ENCODE results near the gene FBXO46.

FBXO46 gene
- total RNA-seq: 11.5 to 20.6 (median 15.7) reads per million in 4 donors

- DNase-seq: peak; percentile 80 to 94 (median 88)
Measured at GRCh38 chr19:45730368-45731288, at the start of gene FBXO46. TSS of gene FBXO46 (minus strand) at chr19:45730896. CDS start at chr19:45713495, 17,401 bp downstream.

GRCh38 chr19:45780146-45780447, 49.4 kb upstream of the FBXO46 start:
- DNase-seq: no peak

- DNase-seq: peak; percentile 64 to 92 (median 77)
Measured at GRCh38 chr19:45779231-45780145, 48.8 kb upstream of the FBXO46 start.

- DNase-seq: no peak
Measured at GRCh38 chr19:45778010-45778661, 47.4 kb upstream of the FBXO46 start.

GRCh38 chr19:45777395-45777961, 46.8 kb upstream of the FBXO46 start:
- DNase-seq: no peak

- no peak for DNase-seq
Measured at GRCh38 chr19:45774765-45775164, 44.1 kb upstream of the FBXO46 start.

GRCh38 chr19:45773384-45773783, 42.7 kb upstream of the FBXO46 start:
- no peak for DNase-seq

- DNase-seq: no peak
Measured at GRCh38 chr19:45772912-45773311, 42.2 kb upstream of the FBXO46 start.

- no peak for DNase-seq
Measured at GRCh38 chr19:45772130-45772840, 41.6 kb upstream of the FBXO46 start.

- no peak for DNase-seq
Measured at GRCh38 chr19:45771311-45771933, 40.7 kb upstream of the FBXO46 start.

GRCh38 chr19:45770192-45771101, 39.8 kb upstream of the FBXO46 start:
- DNase-seq: peak; percentile 81 to 96 (median 88)

- DNase-seq: peak; percentile 38 to 75 (median 54)
Measured at GRCh38 chr19:45769821-45770191, 39.1 kb upstream of the FBXO46 start.

GRCh38 chr19:45768984-45769782, 38.5 kb upstream of the FBXO46 start, which contains the start of gene SIX5:
TSS of gene SIX5 (minus strand) at chr19:45769252. CDS start at chr19:45768844, 408 bp downstream.
- peak; percentile 89 to 99 (median 91) for DNase-seq

GRCh38 chr19:45768655-45768983, 37.9 kb upstream of the FBXO46 start:
- DNase-seq: peak in 2 of 5 donors; percentile 28 to 33

GRCh38 chr19:45767881-45768654, 37.4 kb upstream of the FBXO46 start:
- DNase-seq: peak in 1 of 5 donors; percentile 34

GRCh38 chr19:45767410-45767880, 36.7 kb upstream of the FBXO46 start:
- DNase-seq: no peak

- no peak for DNase-seq
Measured at GRCh38 chr19:45766869-45767346, 36.2 kb upstream of the FBXO46 start.

- no peak for DNase-seq
Measured at GRCh38 chr19:45766296-45766868, 35.7 kb upstream of the FBXO46 start.

All from T-helper 1 cell (primary cell).